NCI-H82 treated with DMSO at 0.1 percent for 48 hours (cell line): ENCODE data around the gene DCP2.
"Not testable (repeated sequence)": the region's sequence is repeated elsewhere in the genome, so short reads cannot be mapped to it uniquely, and the experiment has no call there.

Experiments used
- DNase-seq: peaks from one replicate; lab custom pipeline; 2025; ENCODE audit not compliant: unreplicated experiment; lab: John Stamatoyannopoulos, UW

The DCP2 gene

DNA sequence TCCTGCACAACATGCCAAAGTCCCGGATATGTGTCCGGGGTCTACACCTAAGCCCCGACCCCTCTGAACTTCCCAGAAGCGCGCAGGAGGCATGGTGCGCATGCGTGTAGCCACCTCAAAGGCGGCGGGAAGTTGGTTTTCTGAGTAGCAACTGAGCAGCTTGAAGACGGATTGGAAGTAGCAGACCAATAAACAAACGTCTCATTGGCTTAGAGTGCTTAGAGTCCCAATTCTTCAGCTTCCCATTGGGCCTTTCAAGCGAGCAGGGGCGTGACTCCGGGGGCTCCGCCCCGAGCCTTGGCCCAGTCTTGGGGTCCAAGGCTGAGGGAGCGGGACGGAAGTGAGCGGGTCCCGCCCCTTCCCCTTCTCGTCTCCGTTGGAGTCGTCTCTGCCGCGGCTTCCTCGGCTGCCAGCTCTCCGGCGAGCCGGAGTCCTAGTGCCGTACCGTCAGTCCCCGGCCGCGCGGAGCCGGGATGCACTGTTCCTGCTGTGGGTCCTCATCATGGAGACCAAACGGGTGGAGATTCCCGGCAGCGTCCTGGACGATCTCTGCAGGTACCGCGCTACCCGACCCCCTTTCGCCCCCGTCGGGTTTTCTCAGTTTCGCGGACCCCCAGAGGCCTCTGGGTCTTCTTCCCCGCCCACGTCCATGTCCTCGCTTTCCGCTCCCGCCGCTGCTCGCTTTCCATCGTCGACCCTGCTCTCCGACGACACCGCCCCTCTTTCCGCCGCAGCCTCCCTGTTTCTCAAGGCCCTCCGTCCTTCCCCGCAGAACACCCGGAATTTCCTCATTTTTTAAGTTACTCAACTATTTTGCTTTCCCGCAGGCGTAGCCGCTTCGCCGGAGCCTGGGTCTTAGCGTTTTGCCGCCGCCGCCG lies at the start of gene DCP2:
DCP2 (plus strand) TSS at position 367 of the 878 bp plus-strand sequence; CDS start at position 503, 136 bp downstream.
- peak; percentile 98 for DNase-seq

DNA sequence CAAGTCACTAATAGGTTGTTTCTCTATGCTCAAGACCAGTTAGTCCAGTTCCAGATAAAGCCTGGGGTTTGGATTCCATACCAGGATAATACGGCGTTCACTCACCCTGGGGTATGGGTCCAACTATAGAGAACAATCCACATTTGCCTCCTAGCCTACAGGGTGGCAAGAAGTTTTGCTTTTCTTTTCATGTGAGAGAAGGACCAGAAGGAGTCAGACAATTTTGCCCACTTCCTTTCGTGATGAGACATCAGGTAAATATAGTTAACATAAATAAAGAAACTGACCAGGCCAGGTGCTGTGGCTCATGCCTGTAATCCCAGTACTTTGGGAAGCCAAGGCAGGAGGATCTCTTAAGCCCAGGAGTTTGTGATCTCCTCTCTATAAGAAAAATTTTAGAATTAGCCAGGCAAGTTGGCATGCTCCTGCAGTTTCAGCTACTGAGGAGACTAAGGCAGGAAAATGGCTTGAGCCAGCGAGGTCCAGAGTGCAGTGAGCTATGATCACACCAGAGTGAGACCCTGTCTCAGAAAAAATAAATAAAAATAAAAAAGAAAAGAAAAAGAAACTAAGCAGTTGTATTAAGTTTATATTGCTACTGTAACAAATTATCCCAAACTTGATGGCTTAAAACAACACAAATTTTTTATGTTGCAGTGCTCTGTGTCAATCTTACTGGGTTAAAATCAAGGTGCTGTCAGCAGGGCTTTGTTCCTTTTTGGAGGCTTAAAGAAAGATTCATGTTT lies 47.1 kb upstream of the DCP2 start:
- DNase-seq: no peak

DNA sequence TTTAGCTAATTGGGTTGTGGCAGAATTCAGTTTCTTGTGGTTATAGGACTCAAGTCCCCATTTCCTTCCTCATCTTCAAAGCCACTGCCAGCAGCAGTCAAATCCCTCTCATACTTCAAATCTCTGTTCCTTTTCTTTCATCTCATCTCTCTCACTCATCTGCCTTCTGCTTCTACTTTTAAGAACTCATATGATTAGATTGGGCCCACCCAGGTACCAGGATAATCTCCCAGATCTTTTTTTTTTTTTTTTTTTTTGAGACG lies 46.6 kb upstream of the DCP2 start:
- no peak for DNase-seq

DNA sequence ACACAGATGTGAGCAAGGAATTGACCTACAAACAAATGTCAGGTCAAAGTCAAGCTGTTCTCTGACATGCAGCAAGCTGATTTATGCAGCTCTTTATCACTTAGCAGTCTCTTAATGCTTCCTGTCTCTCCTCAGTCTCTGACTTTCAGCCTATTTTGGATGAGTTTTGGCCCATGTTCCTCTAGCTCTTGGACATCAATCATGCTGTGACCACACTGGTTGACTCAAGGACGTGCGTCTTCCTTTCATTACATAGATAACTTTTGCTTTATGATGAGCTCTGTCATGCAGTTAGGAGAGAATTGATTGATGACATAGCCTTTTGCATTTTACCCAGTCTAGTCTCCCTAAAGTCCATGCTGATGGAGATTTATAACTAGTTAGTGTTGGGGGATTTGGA lies 45.1 kb upstream of the DCP2 start:
- no peak for DNase-seq

DNA sequence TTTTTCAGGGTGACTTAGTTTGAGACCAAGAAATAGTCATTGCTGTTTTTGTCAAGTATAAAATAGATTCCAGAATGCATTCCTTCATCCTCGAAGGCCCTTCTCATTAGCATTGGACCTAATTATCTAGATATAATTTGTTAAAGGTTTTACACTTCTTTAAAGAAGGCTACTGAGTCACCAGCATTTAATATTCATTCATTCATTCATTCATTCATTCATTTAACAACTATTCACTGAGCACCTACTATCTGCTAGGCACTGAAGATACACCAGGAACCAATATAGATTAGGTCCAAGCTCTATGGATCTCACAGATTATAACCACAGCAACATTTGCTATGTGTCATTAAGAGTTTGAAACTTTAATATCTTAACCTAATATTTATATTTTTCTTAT lies 43.5 kb upstream of the DCP2 start:
- no peak for DNase-seq

DNA sequence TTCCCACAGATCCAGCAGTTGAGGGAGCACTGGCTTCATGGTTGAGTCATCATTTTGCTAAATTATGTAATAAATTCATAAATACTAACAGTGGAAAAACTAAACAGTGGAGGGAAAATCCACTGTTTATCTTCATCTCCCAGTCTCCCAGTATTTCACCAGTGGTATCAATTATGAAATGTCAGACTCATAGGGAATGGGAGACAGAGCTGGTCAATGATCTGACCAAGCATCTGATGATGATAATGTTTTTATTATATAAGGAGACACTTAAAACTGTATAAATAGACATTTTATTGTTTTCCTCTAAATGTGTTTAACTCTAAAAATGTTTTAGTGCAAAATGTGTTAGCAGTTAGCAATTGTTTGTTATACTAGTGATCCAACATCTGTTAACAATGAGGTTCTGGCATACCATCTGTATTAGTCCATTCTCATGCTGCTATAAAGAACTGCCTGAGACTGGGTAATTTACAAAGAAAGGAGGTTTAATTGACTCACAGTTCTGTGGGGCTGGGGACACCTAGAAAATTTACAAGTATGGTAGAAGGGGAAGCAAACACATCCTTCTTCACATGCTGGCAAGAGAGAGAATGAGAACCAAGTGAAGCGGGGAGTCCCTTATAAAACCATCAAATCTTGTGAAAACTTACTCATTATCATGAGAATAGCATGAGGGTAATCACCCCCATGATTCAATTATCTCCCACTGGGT lies 42.8 kb upstream of the DCP2 start:
- no peak for DNase-seq

DNA sequence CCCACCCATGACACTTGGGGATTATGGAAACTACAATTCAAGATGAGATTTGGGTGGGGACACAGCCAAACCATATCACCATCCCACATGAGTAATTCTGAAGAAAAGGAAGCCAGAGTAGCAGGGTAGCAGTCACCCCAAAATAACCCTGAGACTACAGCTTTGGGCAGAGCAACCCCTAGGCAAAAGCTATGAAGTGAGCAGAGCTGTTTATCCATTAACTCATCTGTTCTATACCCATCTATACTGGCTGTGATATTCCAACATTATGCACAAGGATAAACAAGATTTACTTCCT lies 42.3 kb upstream of the DCP2 start:
- no peak for DNase-seq

DNA sequence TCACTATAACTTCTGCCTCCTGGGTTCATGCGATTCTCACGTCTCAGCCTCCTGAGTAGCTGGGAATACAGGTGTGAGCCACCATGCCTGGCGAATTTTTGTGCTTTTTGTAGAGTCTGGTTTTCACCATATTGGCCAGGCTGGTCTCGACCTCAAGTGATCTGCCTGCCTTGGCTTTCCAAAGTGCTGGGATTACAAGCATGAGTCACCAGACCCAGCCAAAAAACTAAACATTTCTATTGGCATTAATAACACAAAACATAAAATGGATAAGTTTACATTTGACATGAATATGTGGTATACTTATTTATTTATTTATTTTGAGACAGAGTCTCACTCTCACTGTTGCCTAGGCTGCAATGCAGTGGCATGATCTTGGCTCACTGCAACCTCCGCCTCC lies 40.9 kb upstream of the DCP2 start:
- no peak for DNase-seq

DNA sequence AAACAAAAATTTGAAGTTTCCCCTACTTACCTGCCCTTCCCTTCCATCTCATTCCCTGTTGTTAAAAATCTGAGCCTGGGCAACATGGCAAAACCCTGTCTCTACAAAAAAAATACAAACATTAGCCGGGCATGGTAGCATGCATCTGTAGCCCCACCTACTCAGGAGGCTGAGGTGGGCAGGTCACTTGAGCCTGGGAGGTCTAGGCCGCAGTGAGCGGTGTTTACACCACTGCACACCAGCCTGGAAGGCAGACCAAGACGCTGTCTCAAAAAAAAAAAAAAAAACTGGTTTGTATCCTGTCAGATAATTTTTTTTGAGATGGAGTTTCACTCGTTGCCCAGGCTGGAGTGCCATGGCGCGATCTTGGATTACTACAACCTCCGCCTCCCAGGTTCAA lies 38.3 kb upstream of the DCP2 start:
- no peak for DNase-seq

DNA sequence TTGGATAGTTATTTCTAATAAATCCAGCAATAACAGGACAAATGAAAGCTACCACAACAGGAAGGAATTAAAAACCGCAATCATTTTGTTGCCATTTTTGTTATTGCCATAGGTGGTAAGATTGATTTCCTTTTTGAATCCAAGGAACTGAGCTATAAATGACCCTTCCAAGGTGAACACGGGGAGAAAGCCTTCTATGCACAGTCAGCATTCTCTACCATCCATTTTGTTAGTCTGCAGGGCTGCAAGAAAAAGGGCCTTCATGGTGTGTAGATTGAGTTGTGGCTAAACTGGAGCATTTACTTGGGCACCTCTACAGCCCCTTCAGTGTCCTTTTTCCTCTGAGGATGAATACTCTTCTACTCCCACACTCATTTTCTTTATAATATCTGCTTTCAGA lies 35.9 kb upstream of the DCP2 start:
- no peak for DNase-seq

DNA sequence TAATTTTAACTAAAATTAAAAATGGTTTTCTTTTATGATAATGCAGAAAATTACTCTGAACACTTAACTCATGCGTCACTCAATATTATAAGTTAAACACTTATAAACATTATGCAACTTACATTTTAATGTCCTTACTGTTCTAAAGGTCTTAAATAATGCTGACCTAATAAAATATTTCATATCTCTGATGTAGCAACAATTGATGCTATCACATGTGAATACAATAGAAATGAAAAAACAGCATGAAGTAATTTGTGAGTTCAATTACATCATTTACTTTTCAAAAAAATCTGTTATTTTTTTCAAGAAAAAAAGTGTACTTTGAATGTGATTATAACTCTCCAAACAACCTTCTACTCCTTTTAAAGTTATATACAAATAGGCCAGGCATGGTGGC lies 28.1 kb upstream of the DCP2 start:
- DNase-seq: no peak

DNA sequence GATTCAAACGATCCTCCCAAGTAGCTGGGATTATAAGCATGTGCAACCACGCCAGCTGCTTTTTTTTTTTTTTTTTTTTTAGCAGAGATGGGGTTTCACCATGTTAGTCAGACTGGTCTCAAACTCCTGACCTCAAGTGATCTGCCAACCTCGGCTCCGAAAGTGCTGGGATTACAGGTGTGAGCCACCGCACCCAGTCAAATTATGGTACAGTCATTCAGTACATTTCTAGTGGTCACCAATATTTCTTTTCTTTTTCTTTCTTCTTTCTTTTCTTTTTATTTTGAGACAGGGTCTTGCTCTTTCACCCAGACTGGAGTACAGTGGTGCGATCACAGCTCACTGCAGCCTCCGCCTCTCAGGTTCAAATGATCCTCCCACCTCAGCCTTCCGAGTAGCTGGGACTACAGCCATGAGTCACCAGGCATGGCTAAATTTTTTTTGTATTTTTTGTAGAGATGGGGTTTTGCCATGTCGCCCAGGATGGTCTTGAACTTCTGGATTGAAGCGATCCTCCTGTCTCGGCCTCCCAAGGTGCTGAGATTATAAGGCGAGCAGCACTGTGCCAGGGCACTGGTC lies 25.4 kb upstream of the DCP2 start:
- DNase-seq: no peak

DNA sequence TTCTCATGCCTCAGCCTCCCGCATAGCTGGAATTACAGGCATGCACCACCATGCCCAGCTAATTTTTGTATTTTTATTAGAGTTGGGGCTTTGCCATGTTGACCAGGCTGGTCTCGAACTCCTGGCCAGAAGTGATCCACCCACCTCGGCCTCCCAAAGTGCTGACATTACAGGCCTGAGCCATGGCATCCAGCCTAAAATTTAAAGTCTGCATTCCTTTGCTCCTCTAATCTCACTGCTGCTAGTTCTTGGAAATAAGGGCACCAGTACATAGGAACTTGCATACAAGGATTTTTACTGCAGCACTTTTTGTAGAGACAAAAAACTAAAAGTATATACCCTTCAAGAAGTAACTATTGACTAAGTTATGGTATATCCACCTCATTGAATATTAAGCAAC lies 20.0 kb upstream of the DCP2 start:
- no peak for DNase-seq

DNA sequence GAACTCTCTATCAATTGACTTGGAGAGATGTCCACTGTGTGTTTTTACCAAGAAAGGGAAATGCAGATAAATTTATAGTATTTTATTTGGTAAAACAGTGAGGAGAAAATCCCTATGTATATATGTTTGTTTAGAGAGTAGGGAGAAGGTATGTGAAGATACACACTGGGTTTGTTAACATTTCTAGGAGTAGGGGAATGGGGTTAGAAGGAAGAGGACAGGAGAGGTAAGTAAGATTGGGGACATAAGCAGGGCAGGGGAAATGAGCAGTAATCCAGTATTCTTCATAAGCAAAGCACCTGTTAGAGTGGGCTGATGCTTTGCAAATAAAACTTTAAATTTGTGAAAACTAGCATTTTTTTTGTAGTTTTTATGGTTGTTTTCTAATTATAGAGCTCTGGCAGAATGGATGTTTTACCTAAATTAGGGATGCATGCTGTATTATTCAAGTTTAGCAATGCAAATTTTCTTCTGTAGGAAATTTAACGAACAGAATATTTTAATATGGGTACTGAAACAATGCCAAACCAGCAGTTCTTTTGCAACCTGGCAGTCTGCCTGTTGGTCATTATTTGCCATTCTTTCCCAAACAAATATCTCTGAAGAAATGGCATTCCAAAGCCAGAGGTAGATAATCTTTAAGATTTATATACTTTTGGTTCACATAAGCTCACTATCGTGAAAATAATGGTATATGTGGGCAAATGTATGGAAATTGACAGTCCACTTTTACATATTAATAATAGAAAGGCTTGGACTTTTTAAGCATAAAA lies 19.4 kb upstream of the DCP2 start:
- no peak for DNase-seq

DNA sequence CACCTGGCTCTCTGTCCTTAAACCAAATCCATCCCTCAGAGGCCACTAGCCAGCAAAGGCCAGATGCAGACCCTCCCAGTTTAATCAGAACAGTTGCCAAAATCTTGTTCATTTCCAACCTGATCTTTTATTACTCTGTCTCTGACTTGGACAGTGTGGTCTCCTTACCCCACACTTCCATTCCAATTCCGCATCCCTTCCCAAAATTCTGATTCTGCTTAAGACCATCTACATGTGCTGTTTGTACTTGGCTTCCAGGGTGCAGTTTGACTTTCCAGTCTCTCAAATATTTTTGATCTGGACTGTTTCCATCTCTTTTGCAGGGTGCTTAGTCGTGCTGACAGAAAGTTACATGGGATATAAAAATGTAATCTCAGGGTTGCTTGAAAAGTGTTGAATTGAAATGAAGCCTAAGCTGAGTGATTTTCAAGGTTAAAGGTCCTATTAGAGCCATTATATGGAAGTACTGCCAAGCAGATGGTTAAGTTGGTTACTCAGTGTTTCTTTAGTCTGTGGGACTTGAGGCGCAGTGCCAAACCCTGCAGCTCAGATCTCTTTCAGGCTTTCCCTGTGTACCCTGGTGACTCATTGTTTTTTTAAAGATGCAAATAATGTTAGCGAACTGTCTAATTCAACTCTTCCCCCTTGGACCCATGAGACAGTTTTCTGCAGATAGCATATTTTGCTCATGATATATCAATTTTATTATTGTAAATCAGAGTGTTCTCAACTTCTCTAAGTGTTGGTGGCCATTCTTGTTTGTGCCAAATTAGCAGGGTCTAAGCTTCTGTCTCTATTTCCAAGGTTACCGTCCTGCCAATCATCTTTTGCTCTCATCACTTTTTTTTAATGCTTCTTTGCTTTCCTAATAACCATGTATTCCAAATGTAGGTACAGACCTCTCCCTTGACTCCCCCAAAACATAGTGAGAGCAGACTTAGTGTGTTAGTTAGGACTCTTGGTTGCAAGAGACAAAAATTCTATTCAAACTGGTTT lies 18.2 kb upstream of the DCP2 start:
- peak; percentile 42 for DNase-seq

DNA sequence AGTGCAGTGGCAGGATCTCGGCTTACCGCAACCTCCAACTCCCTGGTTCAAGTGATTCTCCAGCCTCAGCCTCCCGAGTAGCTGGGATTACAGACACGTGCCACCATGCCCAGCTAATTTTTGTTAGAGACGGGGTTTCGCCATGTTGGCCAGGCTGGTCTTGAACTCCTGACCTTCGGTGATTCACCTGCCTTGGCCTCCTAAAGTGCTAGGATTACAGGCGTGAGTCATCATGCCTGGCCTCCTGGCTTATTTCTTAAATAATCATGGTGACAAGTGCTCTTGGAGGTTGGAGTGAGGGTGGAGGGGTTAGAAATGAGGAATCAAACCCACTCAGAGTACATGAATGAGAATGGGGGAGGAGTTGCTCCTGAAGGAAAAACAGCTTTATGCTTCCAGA lies 16.7 kb upstream of the DCP2 start:
- peak; percentile 83 for DNase-seq

DNA sequence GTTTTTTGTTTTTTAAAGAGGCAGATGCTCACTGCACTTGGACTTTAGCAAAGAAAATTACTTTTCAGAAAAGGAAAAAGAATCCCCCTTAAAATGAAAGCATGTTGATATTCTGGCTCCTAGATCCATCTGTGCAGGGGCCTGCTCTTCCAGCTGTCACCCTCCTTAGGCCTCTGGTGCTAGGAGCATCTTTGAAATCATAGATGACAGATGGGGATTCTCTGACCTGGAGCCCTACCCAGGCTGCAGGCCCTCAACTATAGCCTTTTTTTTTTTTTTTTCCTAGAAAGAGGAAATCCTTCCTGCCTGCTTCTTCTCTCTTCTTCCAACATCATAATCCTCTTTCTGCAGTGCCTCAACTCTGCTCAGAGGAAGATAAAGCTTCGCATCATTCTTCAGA lies 16.3 kb upstream of the DCP2 start:
- DNase-seq: peak; percentile 93

DNA sequence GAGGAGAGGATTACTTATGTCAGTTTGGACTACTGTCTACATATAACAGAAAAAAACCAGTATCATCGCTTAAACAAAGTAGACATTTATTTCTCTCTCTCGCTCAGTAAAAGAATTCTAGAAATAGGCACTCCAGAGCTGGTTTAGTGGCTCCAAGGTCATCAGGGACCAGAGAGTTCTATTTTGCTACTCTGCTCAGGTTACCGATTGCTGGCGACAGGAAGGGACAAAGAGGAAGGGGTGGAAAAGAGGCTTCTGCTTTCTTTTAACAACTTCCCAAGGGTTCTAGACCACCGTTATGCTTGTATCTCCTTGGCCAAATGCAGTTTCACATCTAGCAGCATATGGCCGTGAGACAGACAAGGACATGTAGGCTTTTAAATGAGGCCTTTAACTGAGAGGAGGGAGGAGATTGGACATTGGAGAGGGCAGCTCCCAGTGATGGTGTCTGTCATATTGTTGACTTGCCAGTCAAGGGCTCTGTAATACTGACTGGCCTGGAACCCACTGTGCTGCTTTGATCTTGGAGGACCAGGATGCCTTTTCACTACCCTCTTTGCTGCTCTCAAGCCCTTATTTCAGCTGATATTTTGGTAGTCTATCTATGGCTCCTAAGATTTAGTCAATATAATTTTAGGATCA lies 15.6 kb upstream of the DCP2 start:
- peak; percentile 57 for DNase-seq

DNA sequence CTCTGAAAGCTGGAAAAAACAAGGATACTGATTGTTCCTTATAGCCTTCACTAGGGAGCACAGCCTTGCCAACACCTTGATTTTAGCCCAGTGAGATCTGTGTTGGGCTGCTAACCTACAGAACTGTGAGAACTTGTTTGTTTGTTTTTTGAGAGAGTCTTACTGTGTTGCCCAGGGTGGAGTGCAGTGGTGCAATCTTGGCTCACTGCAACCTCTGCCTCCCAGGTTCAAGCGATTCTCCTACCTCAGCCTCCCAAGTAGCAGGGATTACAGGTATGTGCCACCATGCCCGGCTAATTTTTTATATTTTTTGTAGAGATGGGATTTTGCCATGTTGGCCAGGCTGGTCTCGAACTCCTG lies 13.2 kb upstream of the DCP2 start:
- DNase-seq: not testable (repeated sequence)
